ENCODE measurements around the gene TNC.

The TNC gene

DNA sequence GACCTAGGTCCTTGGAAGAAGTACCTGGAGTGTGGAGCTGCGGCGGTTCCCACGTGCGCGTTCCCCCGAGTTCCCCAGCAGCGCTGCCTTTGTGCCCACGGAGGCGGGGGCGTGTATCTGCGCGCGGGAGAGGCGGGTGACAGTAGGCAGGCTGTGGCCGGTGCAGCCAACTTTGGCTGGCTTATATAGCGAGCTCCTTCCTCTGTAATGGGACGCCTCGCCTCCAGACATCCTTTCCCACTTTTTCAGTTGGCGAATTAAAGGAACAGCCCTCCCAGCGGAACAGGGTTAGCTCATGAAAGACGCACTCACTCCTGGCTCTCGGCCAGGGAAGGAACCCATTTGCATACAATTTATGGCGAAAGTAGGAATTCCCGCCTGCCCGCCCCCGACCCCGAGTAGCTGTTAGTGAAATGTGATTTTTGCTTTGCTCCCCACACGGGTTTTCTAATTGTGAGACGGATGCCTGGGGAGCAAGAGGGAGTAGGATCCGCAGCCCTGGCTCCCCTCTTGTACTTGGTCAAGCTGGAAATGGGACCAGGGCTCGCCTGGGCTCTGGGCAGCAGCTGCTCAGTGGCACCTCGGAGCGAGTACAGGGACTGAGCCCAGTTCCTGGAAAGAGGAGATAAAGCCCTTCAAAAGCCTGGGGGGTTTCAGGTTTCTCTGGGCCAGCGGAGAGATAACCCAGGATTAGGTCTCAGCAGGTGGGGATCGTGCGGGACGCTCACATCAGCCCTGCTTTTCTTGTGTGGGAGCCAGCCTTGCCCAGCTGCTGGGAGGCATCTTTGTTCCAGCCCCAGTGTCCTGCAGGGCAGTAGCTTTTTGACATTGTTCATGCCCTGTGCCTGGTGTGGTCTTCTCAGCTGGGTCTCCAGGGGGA, at the start of gene TNC:
TSS of gene TNC (minus strand) at position 159 of the 880 bp plus-strand sequence. CDS start 27,139 bp downstream, outside the sequence.
- DNase-seq, result peak; percentile 94

- DNase-seq, result peak; percentile 97
Measured at GRCh38 chr9:115167175-115167574, 49.2 kb upstream of the TNC start.

GRCh38 chr9:115165233-115165632, 47.3 kb upstream of the TNC start:
- DNase-seq, result no peak

DNA sequence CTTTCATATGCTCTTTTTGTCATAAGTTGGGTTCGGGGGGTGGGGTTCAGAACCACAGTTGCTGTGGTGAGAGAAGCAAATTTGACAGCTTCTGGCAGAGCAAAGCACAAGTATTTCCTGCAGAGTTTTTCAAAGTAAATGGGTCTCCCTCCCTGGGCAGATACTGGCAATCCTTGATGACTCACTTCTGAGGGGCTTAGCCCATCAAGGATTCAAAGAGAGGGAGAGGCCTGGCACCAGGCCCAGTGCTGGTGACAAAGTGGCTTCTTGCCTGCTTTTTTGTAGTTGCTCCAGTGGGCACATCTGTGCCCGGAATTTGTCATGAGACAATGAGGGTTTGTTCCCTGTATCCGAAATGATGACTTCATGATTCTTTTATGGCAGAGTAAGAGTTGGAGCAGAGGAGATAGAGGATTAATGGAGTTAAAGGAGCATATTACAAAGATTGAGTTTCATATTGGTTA, 46.6 kb upstream of the TNC start:
- DNase-seq, result peak; percentile 68

DNA sequence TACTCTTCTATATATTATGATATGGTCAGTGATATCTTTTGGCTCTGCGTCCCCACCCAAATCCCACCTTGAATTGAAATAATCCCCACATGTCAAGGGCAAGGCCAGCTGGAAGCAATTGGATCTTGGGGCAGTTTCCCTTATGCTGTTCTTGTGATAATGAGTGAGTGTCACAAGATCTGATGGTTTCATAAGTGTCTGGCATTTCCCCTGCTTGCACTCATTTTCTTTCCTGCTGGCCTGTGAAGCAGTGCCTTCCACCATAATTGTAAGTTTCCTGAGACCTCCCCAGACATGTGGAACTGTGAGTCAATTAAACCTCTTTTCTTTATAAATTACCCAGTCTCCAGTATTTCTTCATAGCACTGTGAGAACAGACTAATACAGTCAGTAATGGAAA, 45.0 kb upstream of the TNC start:
- DNase-seq, result no peak

DNA sequence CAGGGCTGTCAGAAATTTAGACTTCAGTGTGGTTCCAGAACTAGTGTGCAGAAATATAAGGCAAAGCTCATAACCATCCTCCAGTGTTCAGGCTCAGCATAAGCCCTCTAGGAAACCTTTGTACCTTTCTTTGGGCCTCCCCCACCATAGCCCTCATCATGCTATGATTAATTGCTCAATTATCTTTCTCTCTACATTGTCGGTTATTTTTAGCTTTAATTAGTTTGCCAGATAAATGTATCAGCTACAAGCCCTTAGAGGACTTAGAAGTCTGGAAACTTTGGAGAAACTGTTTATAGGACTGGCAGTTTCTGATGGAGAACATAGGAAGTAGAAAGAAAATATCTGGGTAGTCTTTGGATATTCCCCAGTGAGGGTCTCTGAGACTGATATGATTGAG, 43.5 kb upstream of the TNC start:
- DNase-seq, result no peak

DNA sequence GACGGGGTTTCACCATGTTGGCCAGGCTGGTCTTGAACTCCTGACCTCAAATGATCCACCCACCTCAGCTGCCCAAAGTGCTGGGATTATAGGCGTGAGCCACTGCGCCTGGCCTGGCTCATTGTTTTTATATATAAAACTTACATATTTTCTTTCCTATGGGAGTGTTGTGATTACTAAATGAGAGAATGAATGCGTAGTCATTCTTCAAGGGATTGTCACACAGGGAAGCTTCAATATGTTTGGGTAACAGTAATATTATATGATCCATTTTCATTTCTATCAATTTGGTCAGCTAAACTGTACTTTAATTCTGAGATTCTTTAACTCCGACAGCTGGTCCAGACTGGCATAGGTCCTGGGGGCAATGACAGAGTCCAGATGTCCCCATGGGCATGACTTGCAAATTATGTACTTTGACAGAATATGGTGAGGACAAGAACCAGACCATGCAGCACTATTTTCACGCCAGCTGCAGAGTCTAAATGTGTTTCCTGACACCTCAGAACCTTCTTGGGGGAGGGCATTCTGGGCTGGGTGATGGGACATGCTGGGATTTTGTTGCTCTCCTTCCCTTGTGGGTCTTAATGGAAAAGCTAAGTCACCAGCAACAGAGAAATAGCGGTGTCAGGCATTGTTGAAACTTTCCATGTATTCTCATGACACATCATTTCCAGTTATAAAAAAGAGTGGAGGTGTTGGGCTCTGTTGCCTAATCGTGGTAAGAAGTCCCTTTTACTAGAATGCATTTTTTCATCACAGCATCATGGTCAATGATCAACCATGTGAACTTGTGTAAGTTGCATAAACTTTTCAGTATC, 40.9 kb upstream of the TNC start:
- peak; percentile 50 for DNase-seq

GRCh38 chr9:115157245-115157674, 39.3 kb upstream of the TNC start:
- DNase-seq, result peak; percentile 91

DNA sequence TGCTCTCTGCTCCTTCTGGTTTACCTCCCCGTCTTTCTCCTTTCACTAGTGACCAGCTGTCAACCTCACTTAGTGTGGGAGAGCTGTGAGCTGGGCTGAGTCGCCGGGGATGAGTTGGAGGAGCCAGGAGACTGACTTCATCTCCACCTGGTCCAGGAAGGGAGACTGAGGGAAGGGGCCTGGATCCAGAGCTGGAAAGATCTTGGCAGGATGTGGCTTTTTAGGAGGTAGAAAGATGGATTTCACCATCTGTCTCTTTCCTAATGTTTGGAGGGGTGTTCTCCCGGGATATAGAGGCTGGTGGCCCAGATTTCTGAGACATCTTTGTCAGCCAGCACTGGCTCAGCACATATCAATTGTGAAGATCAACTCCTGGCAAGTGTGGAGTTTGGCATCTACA, 37.1 kb upstream of the TNC start:
- no peak for DNase-seq

DNA sequence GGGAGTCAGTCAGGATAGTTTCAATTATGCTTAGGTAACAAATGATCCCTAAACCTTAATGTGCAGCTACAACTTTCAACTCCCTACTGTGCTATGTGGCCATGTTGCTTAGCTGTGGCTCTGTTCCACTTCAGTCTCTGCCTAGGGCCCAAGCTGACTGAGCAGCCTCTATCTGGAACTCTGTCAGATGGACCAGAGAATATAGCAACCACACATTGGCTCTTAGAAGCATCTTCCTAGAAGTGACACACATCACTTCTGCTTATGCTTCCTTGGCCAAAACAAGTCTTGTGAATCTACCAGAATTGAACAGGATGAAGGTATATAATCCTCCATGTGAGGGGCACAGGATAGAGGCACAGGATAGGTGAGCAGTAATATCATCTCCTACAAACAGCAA, 36.7 kb upstream of the TNC start:
- DNase-seq, result no peak

- DNase-seq, result no peak
Measured at GRCh38 chr9:115152281-115152820, 34.4 kb upstream of the TNC start.

DNA sequence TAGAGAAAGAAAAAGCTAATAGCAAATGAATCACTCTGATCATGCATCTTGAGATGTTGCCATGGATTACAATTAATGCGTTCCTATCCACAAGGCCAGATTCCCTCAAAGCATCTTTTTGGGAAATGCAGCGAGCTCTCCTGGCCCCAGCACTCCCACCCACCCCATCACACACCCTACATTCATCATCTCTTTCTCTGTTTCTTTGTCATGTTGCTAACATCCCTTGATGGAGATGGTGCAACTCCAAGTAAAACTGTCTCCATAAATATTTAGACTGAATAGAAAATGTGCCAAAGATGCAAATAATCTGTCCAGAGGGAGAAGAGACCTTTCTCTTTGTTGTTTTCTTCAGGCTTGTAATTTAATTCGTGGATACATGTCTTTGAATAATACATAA, 30.8 kb upstream of the TNC start:
- DNase-seq, result no peak

GRCh38 chr9:115146581-115147021, 28.6 kb upstream of the TNC start:
- DNase-seq, result peak; percentile 96

- DNase-seq, result peak; percentile 39
Measured at GRCh38 chr9:115144706-115145105, 26.7 kb upstream of the TNC start.

DNA sequence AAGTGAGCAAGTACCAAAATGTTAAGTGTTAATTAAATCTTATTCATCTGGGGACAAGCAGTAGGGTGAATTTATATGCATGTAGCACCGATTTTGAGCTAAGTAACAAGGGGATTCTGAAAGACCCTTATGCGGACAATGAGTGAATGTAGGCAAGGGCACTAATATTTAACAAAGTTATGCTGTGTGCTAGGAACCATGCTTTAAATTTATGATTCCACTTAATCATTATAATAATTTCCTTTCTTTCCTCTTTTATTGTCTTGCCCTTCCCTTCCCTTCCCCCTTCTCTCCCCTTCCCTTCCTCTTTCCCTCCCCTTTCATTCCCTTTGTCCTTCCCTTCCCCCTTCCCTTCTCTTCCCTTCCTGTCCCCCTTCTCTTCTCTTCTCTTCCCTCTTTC, 25.7 kb upstream of the TNC start:
- DNase-seq, result no peak

DNA sequence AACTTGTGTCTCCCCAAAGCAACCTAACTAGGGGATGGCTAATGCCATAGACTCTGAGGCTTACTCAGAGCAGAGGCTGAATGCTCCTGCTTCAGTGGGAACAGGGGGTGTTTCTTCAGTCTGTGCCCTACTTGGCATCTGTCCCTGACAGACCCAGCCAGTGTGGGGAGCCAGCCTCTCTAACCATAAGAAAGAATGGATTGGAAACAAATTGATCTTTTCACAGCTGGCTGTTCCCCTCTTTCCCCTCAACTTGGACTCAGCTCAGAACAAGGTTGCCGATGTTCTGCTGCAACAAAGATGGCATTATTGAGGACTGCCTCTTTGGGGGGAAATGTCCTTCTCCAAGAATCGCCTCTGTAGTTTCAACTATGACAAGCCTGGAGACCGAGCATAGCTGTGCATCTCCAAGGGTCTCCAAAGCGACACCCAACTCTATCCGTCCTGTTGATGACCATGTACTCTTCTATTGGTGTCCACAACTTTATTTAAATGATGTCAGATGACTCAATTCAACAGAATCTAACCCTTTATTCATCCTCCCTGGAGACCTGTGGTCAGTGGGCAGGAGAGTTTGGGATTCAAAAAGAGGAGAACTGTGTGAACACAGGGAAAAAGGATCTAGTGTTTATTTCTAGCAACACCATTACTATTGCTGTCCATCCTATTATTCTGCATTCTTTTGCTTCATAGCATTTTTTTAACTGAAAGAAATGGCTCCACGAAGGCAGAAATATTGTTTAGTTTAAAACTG, 24.7 kb upstream of the TNC start:
- no peak for DNase-seq

GRCh38 chr9:115142090-115142489, 24.1 kb upstream of the TNC start:
- DNase-seq, result no peak

- DNase-seq, result no peak
Measured at GRCh38 chr9:115141612-115142011, 23.7 kb upstream of the TNC start.

DNA sequence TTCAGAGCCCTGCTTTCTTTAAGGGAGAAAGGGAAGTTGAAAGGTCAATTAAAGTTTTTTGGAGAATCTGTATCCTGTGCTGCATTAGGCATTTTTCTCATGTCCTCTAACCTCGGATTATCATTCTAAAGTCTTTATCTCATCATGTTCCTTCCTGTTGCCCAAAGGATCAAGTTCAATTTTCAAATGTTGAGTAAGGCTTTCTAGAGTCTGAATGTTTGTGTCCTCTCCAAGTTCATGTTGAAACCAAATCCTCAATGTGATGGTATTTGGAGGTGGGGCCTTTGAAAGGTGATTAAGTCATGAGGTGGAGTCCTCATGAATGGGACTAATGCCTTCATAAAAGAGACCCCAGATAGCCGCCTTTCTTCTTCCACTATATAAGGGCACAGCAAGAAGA, 20.2 kb upstream of the TNC start:
- no peak for DNase-seq

DNA sequence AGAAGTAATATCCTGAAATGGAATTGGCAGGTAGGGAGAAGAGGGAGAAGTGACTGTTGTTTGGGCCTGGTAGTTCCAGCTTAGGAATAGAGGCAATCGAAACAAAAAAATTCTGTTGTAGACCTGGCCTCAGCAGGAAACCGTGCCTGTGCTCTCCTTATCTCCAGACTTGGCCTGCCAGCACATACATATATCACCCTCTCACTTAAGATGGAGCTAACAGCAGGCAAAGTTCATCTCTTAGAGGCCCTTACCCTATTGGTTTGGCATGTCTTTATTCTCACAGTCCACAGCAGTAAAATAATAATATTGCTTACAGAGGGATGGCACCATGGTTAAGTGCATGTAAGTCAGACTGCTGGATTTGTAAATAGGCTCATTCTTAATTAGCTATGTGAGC, 19.6 kb upstream of the TNC start:
- DNase-seq, result no peak

DNA sequence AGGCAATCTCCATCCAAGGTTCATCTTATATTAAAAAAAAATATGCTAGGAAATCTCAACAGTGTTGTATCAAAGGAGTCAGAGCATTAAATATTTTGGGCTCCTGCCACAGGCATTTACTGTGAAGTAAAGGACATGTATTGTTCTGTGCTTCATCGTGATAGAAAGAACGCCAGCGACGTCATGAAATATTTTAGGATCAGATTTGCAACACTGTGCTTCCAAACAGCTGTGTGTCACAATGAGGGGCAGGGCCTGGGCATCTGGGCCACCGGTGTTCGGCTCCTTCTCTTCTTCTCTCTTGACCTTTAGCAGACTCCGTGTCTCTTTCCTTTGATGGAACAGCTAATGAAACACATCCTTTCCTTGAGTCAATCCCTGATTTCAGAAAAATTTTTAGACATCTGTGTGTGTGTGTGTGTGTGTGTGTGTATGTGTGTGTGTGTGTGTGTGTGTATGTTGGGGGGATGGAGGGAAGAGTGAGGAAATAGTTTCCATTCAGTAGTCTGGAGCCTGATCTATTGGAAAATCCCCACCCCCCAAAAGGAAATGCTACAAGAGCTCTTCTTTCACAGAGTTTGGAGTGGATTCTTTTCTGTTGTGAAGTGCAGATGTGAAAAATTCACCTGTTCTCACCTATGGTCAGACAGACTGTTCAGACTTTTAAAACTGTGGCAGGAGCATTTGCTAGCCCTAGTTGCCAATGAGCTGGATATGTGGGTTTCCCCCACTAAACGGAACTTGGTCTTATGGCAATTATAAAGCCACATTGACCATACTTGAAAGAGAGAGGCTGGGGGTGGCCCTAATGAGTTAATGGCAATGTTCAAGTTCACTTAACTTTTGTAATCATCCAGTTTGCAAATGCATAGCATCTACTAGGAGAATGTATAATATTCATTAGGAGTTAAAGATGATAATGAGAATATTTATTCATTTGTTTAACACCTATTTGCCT, 18.1 kb upstream of the TNC start:
- peak; percentile 54 for DNase-seq

GRCh38 chr9:115134941-115135340, 17.0 kb upstream of the TNC start:
- DNase-seq, result no peak

All from EL (cell line).